Skin epidermis (tissue), 12 donors: ENCODE data around the gene SFSWAP.
"Not testable (repeated sequence)": the region's sequence is repeated elsewhere in the genome, so short reads cannot be mapped to it uniquely, and the experiment has no call there.

ENCODE experiments used
- H3K27ac ChIP-seq, 21 experiments: fragments of 200-600 bp; sonication (generic) in 11 of 21; one replicate each; pipeline ENCODE4 v1.5.0; 2020; ENCODE audit warnings: mild to moderate bottlenecking in 3 of 21, inconsistent platforms in 2 of 21, moderate library complexity in 2 of 21
- H3K4me3 ChIP-seq, 7 experiments: fragments of 200-600 bp; sonication (generic) in 2 of 7; one replicate each; pipeline ENCODE4 v1.5.0; 2020; ENCODE audit warnings: inconsistent platforms in 2 of 7, mild to moderate bottlenecking in 2 of 7, moderate library complexity in 1 of 7

Gene SFSWAP

DNA sequence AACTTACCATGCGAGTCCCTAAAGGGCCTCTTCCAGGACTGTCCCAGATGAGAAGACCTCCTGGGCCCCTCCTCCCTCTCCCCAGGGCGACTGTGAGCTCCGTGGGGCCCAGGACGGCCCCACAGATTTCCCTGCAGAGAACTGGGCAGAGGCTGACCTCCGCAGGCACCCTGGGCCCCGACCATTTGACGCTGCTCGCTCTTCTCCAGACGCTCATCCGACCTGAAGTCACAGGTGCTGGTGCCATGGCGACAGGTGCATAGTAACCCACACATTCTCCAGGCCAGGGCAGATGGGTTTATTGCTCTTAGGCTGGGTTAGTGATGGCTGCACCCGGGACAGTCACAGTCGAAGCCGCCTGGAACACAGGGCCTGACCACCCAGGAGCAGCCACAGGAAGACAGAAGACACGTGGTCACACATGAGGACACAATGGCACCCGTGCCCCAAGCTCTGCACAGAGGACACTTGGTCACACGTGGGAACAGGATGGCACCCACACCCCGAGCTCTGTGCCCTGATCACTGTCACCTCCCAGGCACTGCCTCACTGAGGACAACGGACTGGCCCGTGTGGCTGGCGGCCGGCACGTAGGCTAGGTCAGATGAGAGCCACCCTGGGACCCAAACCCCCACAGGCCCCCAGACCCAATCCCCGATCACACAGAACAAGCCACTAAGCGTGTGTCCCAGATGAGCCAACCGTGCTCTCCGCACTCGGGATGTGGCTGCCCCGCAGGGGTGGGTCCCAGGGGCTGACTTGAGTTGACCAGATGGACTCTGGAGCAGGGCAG is 32.3 kb upstream of the SFSWAP start:
- H3K27ac ChIP-seq, H3K4me3 ChIP-seq: not testable (repeated sequence)

DNA sequence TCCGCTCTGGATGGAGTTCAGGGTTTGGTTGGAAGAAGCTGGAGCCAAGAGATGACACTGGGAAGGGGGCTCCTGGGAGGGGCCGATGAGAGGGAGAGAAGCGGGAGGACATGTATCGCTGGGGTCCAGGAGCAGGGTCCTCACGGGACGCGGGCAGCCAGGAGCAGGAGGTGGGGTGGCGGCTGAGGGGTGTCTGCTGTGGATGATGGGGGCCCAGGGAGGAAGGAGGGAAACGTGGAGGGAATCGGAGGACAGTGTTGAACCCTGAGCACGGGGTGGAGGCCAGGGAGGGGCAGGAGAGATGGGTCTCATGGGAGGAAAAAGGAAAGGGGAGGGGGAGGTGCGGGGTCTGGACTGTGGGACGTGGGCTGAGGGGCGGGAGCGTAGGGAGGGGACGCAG is 31.7 kb upstream of the SFSWAP start:
- H3K4me3 ChIP-seq, H3K27ac ChIP-seq: not testable (repeated sequence)

DNA sequence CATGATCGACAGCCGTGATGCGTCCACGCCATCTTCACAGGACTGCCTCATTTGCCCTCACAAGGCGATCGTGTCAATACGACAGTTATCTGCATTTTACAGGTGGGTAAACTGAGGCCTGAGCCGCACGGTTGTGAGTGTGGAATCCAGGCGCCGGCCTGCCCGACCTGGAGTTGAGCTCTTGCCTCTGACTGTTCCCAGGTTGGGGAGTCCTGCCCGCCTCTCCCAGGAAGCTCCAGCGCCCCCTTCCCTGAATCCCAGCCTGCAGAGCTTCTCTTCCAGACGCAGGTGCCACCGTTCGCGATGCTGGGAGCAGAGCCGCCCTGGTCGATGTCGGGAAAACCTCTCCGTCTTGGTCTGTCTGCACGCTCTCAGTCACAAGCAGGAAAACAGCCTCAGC is 31.1 kb upstream of the SFSWAP start:
- not testable (repeated sequence) for H3K27ac ChIP-seq, H3K4me3 ChIP-seq

DNA sequence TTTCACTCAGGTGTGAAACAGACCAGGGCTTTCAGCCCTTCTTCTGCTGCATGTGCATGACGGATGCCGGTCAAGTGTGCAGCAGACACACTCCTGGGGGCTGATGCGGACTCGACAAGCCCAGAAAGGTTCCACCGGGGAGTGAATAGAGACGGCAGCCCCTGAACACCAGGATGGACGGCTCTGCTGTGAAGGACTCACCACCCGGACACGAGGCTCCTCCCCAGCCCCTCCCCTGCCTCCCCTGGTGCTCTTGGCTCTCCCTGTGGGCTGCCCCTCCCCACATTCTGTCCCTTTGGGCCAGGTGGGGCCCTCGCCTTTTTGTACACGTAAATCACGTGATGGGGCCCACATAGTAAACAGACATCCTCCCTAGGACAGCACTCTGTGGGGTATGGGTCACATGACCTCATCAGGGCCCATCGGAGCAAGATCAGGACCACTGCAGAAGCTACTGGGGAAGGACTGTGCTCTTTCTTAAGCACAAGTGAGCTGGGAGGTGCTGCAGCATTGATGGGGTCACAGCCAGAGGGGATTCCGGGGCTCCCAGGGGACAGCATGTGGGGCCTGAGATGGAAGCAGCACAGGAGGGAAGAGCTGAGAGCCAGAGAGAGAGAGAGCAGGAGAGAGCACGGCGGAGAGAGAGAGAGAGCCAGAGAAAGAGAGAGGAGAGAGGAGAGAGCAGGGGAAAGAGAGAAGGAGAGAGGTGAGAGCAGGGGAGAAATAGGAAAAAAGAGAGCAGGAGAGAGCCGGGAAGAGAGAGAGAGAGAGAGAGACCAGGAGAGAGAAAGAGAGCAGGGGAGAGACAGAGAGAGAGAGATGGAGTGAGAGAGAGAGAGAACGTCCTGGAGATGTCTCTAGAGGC is 30.3 kb upstream of the SFSWAP start:
- H3K4me3 ChIP-seq, H3K27ac ChIP-seq: not testable (repeated sequence)

DNA sequence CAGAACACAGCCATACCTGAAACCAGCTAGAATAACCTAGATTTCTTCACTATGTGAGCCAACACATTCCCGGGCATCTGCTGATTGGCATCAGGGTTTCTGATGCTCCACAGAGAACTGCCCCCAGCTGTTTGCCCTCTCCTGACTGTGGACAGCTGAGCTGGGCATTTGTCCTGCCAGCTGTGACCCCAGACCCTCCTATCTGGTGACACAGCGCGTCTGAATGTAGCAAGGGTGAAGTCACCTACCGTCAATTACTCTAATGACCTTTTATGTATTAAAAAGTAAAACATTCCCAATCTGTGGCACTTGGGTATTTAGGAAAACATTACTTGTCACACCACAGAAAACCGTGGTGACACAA is 29.7 kb upstream of the SFSWAP start:
- no peak overlapping the region for H3K4me3 ChIP-seq
- no peak overlapping the region for H3K27ac ChIP-seq

DNA sequence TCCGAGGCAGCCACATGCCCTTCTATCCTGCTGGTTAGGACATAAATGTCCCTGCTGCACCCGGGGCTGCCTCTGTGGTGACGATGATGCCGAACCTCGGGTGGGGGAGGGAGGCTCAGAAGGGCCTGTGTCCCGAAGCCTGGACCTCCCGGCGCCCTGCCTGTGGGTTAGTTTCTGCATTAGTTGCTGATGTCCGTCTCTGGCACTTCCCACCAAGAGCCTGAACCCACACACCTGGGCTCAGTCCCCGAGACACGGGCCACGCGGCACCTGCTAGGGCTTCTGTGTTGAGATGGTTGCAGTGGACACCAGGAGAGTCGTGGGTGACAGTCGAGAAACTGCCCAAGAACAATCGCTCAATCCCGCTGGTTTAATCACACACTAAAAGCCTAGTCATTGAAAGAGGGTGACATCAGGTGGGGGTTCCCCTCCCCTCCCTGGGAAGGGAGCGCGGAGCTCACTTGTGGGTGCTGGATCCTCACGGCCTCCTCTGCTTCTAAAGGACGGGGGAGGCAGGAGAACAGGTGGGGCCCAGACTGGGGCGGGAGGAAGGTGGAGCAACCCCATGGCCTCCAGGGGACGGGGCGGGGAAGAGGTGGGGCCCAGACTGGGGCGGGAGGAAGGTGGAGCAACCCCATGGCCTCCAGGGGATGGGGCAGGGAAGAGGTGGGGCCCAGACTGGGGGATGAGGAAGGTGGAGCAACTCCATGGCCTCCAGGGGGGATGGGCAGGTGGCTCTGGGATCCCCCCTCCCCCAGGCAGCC is 29.0 kb upstream of the SFSWAP start:
- peak overlapping the region in 1 of 7 experiments; percentile 8 for H3K4me3 ChIP-seq
- not testable (repeated sequence) for H3K27ac ChIP-seq

DNA sequence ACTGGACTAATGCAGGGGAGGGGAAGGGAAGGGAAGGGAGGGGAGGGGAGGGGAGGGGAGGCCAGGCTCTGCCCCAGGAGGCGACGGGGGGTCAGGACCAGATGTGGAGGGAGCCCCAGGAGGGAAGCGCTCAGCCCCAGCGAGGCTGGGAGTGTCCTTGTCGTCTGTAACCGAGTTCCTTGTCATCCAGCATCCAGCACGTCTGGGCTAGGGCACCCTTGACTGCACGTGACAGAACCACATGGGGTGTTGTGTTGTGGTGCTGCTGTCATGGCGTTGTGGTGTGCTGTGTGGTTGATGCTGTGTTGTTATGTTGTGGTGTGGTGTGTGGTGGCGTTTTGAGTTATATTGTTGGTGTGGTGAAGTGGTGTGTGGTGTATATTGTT is 28.4 kb upstream of the SFSWAP start:
- Histone ChIP-seq H3K27ac (no peak overlapping the region), H3K4me3 (no peak overlapping the region)

DNA sequence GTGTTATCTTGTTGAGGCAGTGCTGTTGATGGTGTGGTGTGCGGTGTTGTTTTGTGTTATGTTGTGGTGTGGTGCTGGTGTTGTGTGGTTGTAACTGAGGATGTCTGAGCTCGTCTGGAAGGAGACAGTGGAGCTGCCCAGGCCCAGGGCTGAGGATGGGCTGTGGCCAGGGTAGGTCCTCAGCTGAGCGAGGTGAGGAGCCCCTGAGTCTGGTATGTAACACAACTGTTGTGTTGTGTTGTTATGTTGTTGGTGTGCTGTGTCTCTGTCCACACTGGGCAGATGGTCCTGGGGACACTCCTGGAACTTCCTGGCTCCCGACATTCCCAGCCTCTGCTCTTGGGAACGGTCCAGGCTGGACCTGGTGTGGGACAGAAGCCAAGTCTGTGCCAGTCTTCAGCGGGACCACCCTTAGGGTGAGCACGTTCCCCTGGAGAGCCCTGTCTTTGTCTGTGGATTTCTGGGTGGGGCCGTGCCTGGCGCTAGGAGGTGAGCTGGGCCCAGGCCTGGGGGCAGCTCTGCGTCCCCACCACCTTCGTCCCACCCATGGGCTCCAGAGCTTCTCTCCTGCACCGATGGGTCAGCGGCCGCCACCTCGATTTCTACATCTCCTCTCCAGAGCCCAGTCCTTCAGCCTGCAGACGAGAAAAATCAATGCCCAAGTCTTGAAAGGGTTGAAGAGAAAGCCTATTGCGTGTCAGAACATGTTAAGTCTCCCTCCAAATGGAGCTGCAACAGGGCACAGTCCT is 27.4 kb upstream of the SFSWAP start:
- Histone ChIP-seq H3K4me3 (no peak overlapping the region), H3K27ac (no peak overlapping the region)

DNA sequence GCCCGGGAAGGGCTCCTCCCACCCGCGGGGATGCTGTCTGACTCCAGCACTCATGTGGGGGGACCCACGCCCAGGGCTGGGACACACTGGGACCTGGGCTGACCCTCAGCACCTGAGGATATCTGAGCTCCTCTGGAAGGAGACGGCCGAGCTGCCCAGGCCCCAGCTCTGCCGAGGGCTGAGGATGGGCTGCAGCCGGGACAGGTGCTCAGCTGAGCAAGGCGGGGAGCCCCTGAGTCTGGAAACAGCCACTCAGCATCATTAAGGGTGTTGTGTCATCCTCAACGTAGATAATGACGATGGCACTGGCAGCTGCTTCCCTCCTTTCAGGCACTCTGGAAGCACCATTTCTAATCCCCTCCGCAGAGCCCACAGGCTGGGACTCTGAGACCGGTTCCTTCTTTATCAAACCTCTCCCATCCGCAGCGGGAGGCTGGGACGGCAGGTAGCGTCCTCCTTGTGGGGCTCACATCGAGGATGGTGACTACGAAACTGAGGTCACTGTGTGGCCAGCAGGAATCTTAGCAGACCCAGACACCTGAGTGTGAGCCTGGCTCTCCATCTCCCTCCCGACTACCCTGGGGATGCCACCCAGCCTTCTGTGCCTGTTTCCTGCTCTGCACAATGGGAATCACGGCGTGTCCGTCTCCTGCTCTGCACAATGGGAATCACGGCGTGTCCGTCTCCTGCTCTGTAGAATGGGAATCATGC is 26.7 kb upstream of the SFSWAP start:
- H3K27ac ChIP-seq, result no peak overlapping the region
- no peak overlapping the region for H3K4me3 ChIP-seq

DNA sequence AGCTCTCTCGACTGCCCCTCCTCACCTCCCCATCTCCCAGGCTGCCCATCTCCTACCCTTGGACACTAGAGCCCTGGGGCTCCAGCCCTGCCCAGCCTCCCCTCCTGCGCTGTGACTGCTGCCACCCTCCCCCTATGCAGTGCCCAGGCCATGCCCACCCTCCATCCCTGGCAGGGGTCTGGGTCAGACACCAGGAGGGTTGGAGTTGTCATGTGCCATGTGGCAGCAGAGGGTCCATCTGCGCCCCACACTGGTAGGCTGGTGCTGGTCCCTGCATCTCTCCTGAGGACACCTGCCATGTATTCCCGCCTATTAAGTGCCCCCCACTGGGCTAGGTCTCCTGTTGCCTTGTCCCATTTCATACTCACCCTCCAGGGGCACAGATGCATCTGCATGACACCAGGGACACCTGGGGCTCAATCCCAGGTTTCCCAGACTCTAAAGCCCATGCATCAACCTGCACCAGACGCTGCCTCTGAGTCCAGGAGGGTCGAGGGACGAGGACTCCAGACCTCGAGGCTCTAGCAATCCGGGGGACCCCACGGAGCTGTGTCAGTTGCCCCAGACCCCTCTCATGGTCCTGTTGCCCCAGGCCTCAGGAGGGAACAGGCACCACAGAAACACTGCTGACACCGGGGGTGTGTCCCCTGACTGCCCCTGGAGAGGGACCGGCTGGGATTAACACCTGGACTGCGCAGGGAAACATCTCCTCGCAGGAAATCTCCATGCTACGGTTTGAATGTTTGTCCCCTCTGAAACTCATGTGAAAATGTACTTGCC is 23.4 kb upstream of the SFSWAP start:
- Histone ChIP-seq H3K27ac (no peak overlapping the region), H3K4me3 (no peak overlapping the region)

DNA sequence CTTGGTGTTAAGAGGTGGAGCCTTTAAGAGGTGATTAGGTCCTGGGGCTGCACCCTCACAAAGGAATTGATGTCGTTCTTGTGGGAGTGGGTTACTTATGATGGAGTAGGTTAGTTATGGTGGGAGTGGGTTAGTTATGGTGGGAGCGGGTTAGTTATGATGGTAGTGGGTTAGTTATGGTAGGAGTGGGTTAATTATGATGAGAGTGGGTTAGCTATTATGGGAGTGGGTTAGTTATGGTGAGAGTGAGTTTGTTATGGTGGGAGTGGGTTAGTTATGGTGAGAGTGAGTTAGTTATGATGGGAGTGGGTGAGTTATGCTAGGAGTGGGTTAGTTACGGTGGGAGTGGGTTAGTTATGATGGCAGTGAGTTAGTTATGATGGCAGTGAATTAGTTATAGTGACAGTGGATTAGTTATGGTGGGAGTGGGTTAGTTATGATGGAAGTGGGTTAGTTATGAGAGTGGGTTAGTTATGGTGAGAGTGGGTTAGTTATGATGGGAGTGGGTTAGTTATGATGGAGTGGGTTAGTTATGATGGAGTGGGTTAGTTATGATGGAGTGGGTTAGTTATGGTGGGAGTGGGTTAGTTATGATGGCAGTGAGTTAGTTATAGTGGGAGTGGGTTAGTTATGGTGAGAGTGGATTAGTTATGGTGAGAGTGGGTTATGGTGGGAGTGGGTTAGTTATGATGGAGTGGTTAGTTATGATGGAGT is 22.6 kb upstream of the SFSWAP start:
- Histone ChIP-seq H3K4me3 (no peak overlapping the region), H3K27ac (no peak overlapping the region)

DNA sequence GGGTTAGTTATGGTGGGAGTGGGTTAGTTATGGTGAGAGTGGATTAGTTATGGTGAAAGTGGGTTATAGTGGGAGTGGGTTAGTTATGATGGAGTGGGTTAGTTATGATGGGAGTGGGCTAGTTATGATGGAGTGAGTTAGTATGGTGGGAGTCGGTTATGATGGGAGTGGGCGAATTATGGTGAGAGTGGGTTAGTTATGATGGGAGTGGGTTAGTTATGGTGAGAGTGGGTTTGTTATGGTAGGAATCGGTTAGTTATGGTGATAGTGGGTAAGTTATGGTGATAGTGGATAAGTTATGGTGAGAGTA is 22.1 kb upstream of the SFSWAP start:
- H3K4me3 ChIP-seq, result no peak overlapping the region
- H3K27ac ChIP-seq, result no peak overlapping the region

DNA sequence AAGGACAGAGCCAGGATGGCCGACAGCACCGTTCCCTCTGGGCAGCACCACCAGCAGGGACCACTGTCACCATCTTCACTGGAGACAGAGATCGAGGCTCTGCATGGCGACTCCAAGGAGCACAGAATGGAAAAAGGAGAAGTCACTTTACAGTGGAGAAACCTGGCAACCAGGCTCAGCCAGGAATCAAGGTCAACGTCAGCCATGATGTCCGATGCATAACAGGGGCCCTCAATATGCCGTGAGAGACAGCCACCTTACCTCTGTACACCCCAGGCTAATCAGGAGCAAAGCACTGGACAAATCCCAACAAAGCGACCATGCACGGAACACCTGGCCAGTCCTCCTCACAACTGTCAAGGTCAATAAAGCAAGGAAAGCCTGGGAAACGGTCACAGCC is 20.6 kb upstream of the SFSWAP start:
- Histone ChIP-seq H3K27ac (no peak overlapping the region), H3K4me3 (no peak overlapping the region)

DNA sequence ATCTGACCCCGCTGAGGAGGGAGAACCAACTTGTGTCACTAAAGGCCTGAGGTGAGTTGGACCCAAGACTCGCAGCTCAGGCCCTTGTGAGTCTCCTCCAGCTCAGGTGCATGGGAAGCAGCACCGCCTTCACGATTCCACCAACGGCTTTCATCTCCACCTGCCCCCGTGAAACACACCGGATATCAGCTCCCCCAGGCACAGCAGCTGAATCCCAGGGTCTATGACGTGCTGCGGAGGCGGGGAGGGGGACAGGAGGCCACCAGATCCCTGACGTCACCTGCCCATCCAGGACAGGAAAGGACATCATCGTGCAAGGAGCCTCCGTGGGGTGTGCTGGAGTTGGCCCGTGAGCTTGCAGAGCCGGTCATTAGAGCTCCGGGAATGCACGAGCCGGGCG is 18.5 kb upstream of the SFSWAP start:
- H3K4me3 ChIP-seq, result no peak overlapping the region

DNA sequence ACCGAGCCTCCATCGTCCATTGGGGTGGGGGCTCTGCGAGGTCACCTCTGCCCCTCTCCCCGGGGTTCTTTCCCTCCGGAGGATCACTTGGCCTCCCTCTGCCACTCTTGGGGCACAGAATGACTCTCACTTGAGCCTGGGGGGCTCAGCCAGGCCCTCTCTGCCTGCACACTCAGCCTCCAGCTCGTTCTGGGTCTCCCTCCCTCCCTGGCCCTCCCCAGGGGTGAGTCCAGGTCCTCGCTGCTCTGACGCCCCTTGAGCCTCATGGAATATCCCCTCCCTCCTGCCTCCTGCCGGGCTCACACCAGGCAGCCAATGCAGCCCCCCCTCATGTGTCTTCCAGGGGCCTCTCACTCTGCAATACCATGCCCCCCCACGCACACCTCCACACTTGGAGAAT is 17.7 kb upstream of the SFSWAP start:
- no peak overlapping the region for H3K27ac ChIP-seq

More for the DNA sequence above, 18.5 kb upstream of the SFSWAP start:
- no peak overlapping the region for H3K27ac ChIP-seq

DNA sequence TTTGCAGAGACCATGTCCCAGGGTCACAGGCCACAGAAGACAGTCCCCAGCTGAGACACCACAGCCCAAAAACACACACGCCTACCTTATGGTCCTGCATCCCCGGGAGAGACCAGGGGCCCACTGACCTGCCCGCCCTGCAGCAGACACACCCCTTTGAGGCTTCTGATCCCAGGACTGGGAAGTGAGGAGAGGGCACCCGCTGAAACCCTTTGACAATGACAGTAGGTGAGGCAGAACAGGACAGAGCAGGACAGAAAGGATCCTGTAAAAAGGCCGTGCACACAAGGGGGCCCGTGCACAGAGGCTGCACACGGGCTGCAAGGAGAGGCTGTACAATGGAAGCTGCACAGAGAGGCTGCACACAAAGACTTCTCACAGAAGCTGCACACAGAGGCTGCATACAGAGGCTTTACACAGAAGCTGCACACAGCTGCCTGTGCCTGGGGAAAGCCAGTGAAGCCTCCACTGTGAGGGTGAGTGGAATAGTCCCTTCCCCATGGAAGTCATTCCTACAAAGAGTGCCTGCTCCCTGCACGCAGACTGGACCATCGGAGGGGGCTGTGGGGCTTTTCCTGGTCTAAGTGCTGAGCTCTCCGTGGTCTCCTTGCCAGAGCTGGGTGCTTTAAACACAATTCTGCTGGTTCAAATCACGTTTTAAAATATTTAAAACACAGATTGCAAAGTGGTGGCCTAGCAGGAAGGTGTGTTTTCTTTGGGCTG is 16.6 kb upstream of the SFSWAP start:
- no peak overlapping the region for H3K27ac ChIP-seq
- no peak overlapping the region for H3K4me3 ChIP-seq

More for the DNA sequence above, 17.7 kb upstream of the SFSWAP start:
- no peak overlapping the region for H3K4me3 ChIP-seq

DNA sequence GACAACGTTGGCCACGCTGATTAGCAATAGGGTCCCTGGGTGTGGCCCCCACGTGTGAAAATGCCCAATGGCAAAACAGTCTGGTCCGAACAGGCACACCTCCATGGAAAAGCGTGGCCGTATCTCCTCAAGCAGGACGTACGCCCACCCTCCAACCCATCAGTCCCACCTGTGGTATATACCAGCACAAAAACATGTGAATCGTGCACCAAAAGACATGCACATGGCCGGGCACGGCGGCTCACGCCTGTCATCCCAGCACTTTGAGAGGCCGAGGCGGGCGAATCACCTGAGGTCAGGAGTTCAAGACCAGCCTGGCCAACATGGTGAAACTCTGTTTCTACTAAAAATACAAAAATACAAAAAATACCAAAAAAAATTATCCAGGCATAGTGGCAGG is 14.9 kb upstream of the SFSWAP start:
- no peak overlapping the region for H3K27ac ChIP-seq
- H3K4me3 ChIP-seq, result no peak overlapping the region
